Measurements from ENCODE around the gene CLEC16A. TPM values are rescaled to one million over a fixed set of nuclear protein-coding genes. Genes with fewer than 3 reads are reported as not detected.

CLEC16A gene
- total RNA-seq, 1 donor from 2014 or later = 7.8 TPM

GRCh38 chr16:11060842-11061241 is 116.5 kb downstream of the CLEC16A start:
- Mint-ChIP-seq H3K4me3 (no peak overlapping the region), H3K36me3 (peaks cover 2% of the 10 kb centered on the region), H3K27ac (peak overlapping the region; percentile 83)

DNA sequence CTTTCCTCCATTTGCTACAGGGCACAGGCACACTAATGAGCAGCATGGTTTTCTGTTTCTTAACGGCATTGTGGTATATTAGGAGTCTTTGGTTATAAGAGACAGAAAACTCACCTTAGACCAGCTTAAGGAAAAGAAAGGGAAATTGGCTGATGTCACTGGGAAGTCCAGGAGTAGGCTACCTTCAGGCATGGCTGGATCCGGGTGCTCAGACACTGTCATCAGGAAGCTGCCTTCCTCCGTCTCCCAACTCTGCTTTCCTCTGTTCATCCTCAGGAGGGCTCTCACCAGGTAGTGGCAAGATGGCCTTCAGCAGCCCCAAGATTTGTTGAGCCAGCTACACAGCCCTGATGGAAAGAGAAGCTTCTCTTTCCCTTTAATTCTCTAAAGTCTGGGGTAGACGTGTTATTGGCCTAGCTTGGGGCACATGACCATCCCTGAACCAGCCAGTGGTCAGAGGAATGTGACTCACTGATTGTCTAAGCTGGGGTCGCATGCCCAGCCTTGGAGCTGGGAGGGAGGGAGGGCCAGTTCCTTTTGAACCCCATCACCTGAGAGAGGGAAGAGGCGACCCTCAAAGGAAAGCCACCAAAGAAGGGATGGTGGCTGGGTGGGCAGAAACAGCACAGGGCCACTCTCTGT is 117.4 kb downstream of the CLEC16A start:
- Mint-ChIP-seq H3K4me3 (no peak overlapping the region), H3K36me3 (peaks cover under 1% of the 10 kb centered on the region), H3K4me1 (peaks cover 19% of the 10 kb centered on the region), H3K9me3 (no peaks in the 10 kb centered on the region), H3K27ac (no peak overlapping the region), H3K27me3 (ENCODE audit: insufficient read depth, low read depth) (no peaks in the 10 kb centered on the region)
- H3F3A ChIP-seq (ENCODE audit: low read depth) = no peaks in the 10 kb centered on the region
- H3K27ac ChIP-seq = no peak overlapping the region
- no peaks in the 10 kb centered on the region for H4K20me1 ChIP-seq (ENCODE audit: low read depth)
- H2AFZ ChIP-seq (replicated peaks) = no peak overlapping the region
- H3K4me2 ChIP-seq = no peak overlapping the region
- H3K4me3 ChIP-seq = no peak overlapping the region
- H3K9me3 ChIP-seq (ENCODE audit: low read depth) = no peaks in the 10 kb centered on the region
- H3K9ac ChIP-seq = no peak overlapping the region
- H3K27me3 ChIP-seq = no peaks in the 10 kb centered on the region
- no peak for DNase-seq (ENCODE audit: low spot score)
- TF ChIP-seq EZH2 (IDR thresholded peaks at IDR 0.05) (no peak), EZH2phosphoT487 (IDR thresholded peaks at IDR 0.05) (no peak), CTCF (IDR thresholded peaks at IDR 0.05) (no peak)
- no peaks in the 10 kb centered on the region for H3K79me2 ChIP-seq (ENCODE audit: low read depth)
- no peaks in the 10 kb centered on the region for H3K36me3 ChIP-seq
- H3K4me1 ChIP-seq = no peaks in the 10 kb centered on the region

More at GRCh38 chr16:11060842-11061241, 116.5 kb downstream of the CLEC16A start:
- Histone ChIP-seq H3K27ac (no peak overlapping the region), H3K79me2 (ENCODE audit: low read depth) (no peaks in the 10 kb centered on the region), H3F3A (ENCODE audit: low read depth) (no peaks in the 10 kb centered on the region), H3K4me3 (no peak overlapping the region), H2AFZ (replicated peaks) (no peak overlapping the region), H3K27me3 (no peaks in the 10 kb centered on the region), H3K36me3 (no peaks in the 10 kb centered on the region), H4K20me1 (ENCODE audit: low read depth) (no peaks in the 10 kb centered on the region), H3K4me1 (no peaks in the 10 kb centered on the region), H3K9ac (no peak overlapping the region), H3K4me2 (no peak overlapping the region), H3K9me3 (ENCODE audit: low read depth) (no peaks in the 10 kb centered on the region)
- DNase-seq (ENCODE audit: low spot score) = no peak
- Mint-ChIP-seq H3K9me3 (no peaks in the 10 kb centered on the region), H3K27me3 (ENCODE audit: insufficient read depth, low read depth) (no peaks in the 10 kb centered on the region), H3K4me1 (peaks cover 19% of the 10 kb centered on the region)
- TF ChIP-seq CTCF (IDR thresholded peaks at IDR 0.05) (no peak), EZH2 (IDR thresholded peaks at IDR 0.05) (no peak)

DNA sequence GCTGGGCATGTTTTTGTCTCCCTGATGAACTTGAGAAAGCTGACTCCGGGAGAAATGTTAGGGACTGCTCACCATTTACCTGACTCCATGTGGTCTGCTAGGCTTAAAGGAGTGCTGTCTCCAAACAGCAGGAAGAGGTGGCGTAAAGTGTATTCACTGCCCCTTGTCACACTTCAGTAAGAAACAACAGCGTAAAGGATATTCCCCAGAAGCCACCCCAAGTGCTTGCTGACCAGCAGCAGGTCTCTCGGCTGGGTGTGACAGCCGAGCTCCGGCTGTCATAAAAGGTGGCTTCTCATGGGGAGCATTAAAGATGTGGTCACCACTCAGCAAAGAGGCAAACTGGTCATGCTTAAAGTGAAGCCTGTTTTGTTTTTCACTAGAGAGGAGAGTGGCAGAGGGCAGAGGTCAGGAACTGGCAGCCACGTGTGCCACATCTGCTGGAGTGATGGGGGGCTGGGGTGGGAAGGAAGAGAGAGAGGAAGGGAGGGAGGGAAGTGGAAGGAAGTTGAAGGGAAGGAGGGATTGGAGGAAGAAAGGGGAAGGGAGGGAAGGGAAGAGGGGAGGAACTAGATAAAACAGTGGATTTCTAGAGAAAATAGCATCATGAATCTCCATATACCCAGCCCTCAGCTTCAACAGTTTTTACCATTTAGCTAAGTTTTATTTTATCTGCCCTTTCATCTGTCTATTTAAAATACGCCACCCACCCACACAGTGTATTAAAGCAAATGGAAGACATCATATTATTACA is 119.3 kb downstream of the CLEC16A start:
- no peak overlapping the region for H3K27ac ChIP-seq
- no peak for TF ChIP-seq CTCF (IDR thresholded peaks at IDR 0.05)
- TF ChIP-seq EZH2 (IDR thresholded peaks at IDR 0.05) = no peak
- no peak for TF ChIP-seq EZH2phosphoT487 (IDR thresholded peaks at IDR 0.05)
- H3K4me2 ChIP-seq = no peak overlapping the region
- no peaks in the 10 kb centered on the region for H3K36me3 Mint-ChIP-seq
- no peak for DNase-seq (ENCODE audit: low spot score)
- no peaks in the 10 kb centered on the region for H3K9me3 ChIP-seq (ENCODE audit: low read depth)
- no peak overlapping the region for H3K4me3 ChIP-seq
- H3K4me1 Mint-ChIP-seq = peaks cover 19% of the 10 kb centered on the region
- H3K27ac Mint-ChIP-seq = peak overlapping the region; percentile 48
- H2AFZ ChIP-seq (replicated peaks) = no peak overlapping the region
- no peaks in the 10 kb centered on the region for H3K79me2 ChIP-seq (ENCODE audit: low read depth)
- H3K36me3 ChIP-seq = no peaks in the 10 kb centered on the region
- H3K9me3 Mint-ChIP-seq = no peaks in the 10 kb centered on the region
- H4K20me1 ChIP-seq (ENCODE audit: low read depth) = no peaks in the 10 kb centered on the region
- H3K27me3 ChIP-seq = no peaks in the 10 kb centered on the region
- H3K4me1 ChIP-seq = no peaks in the 10 kb centered on the region
- H3K9ac ChIP-seq = no peak overlapping the region
- H3F3A ChIP-seq (ENCODE audit: low read depth) = no peaks in the 10 kb centered on the region
- H3K4me3 Mint-ChIP-seq = no peak overlapping the region
- no peaks in the 10 kb centered on the region for H3K27me3 Mint-ChIP-seq (ENCODE audit: insufficient read depth, low read depth)
